ENCODE measurements around the gene BAZ1B. TPM values are rescaled to one million over a fixed set of nuclear protein-coding genes. Genes with fewer than 3 reads are reported as not detected.
"Not testable (repeated sequence)": the region's sequence is repeated elsewhere in the genome, so short reads cannot be mapped to it uniquely, and the experiment has no call there.

Gene BAZ1B
- total and polyA plus RNA-seq, 2 donors from 2014 or later, result 10.4 to 52.0 TPM

DNA sequence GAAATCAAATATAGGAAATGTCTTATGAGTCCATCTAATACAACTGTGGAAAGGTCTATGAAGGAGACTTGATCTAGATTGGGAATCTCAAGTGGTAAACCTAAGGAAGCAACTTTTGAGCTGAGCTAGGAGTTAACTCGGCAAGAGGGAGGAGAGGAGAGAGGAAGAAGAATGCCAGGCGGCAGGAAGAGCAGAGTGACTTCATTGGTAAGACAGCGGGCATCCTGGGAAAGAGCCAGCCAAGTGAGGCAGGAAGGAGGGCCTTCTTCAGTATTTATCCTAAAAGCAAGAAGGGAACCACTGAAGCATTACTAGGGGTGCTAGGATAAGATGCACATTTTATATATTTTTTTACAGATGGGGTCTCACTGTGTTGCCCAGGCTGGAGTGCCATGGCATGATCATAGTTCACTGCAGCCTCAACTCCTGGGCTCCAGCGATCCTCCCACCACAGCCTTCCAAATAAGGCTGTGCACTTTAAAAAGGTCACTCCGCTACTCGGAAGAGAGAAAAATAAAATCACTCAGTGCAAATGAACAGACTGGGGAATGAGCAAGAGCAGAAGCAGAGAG is 33.4 kb upstream of the BAZ1B start:
- intact Hi-C loops (cut with DNase I), result no loop called here
- DNase-seq, result no peak
- FAIRE-seq, result no peak
- H3K4me3 ChIP-seq (ENCODE audit: low read length in 3 of 3), result peak overlapping the region in 2 of 3 donors; percentile 13 to 81
- no peaks in the 10 kb centered on the region for H3K27me3 ChIP-seq (ENCODE audit: control insufficient read depth, insufficient read depth, low read length)
- peak overlapping the region in 1 of 2 donors; percentile 1 for H3K27ac ChIP-seq (ENCODE audit: low read depth in 2 of 2, low read length in 2 of 2)
- peaks cover 0 to 16% (median 0%) of the 10 kb centered on the region in 3 donors for H3K4me1 ChIP-seq (ENCODE audit: control insufficient read depth in 2 of 3, insufficient read depth in 2 of 3, low read depth in 1 of 3, low read length in 3 of 3)
- TF ChIP-seq CTCF (IDR thresholded peaks at IDR 0.05; ENCODE audit: borderline replicate concordance, extremely low read depth, insufficient read depth), result no peak
- H3K9ac ChIP-seq (ENCODE audit: low read length in 3 of 3), result peak overlapping the region in 1 of 3 donors; percentile 49
- H3K9me3 ChIP-seq (ENCODE audit: control insufficient read depth in 2 of 3, insufficient read depth in 1 of 3, low read length in 3 of 3), result no peaks in the 10 kb centered on the region
- H3K36me3 ChIP-seq (ENCODE audit: control insufficient read depth in 2 of 3, insufficient read depth in 3 of 3, low read length in 3 of 3), result peaks cover 2 to 10% (median 4%) of the 10 kb centered on the region in 3 donors

DNA sequence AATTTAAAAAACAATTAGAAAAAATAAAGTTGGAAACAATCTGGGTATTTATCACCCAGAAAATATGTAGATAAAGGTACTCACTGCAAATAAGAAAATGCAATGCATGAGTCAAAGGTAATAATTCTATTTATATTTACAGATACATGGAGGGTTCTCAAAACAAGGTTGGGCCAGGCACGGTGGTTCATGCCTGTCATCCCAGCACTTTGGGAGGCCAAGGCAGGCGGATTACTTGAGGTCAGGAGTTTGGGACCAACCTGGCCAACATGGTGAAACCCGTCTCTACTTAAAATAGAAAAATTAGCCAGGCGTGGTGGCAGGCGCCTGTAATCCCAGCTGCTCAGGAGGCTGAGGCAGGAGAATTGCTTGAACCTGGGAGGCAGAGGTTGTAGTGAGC is 28.0 kb upstream of the BAZ1B start:
- intact Hi-C loops (cut with DNase I), result not testable (repeated sequence)

GRCh38 chr7:73549176-73549575 is 27.1 kb upstream of the BAZ1B start:
- FAIRE-seq, result no peak
- intact Hi-C loops (cut with DNase I), result no loop called here
- peaks cover 0 to 2% (median 0%) of the 10 kb centered on the region in 3 donors for H3K4me1 ChIP-seq (ENCODE audit: control insufficient read depth in 2 of 3, insufficient read depth in 2 of 3, low read depth in 1 of 3, low read length in 3 of 3)

More for the DNA sequence above, 28.0 kb upstream of the BAZ1B start:
- H3K9me3 ChIP-seq (ENCODE audit: control insufficient read depth in 2 of 3, insufficient read depth in 1 of 3, low read length in 3 of 3); H3K4me1 ChIP-seq (ENCODE audit: control insufficient read depth in 2 of 3, insufficient read depth in 2 of 3, low read depth in 1 of 3, low read length in 3 of 3); DNase-seq; H3K4me3 ChIP-seq (ENCODE audit: low read length in 3 of 3); H3K9ac ChIP-seq (ENCODE audit: low read length in 3 of 3); H3K27me3 ChIP-seq (ENCODE audit: control insufficient read depth, insufficient read depth, low read length); H3K27ac ChIP-seq (ENCODE audit: low read depth in 2 of 2, low read length in 2 of 2); FAIRE-seq: not testable (repeated sequence)
- peaks cover 2 to 14% (median 4%) of the 10 kb centered on the region in 3 donors for H3K36me3 ChIP-seq (ENCODE audit: control insufficient read depth in 2 of 3, insufficient read depth in 3 of 3, low read length in 3 of 3)

DNA sequence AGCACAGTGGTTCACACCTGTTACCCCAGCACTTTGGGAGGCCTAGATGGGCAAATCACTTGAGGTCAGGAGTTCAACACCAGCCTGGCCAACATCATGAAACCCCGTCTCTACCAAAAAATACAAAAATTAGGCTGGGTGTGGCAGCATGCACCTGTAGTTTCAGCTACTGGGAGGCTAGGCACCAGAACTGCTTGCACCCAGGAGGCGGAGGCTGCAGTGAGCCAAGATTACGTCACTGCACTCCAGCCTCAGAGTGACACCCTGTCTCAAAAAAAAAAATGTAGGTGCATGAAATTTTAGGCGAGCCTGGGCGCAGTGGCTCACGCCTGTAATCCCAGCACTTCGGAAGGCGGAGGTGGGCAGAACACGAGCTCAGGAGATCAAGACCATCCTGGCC is 25.7 kb upstream of the BAZ1B start:
- Histone ChIP-seq H3K27me3 (ENCODE audit: control insufficient read depth, insufficient read depth, low read length) (no peaks in the 10 kb centered on the region), H3K9me3 (ENCODE audit: control insufficient read depth in 2 of 3, insufficient read depth in 1 of 3, low read length in 3 of 3) (no peaks in the 10 kb centered on the region), H3K4me3 (ENCODE audit: low read length in 3 of 3) (no peak overlapping the region), H3K9ac (ENCODE audit: low read length in 3 of 3) (no peak overlapping the region), H3K27ac (ENCODE audit: low read depth in 2 of 2, low read length in 2 of 2) (no peak overlapping the region), H3K36me3 (ENCODE audit: control insufficient read depth in 2 of 3, insufficient read depth in 3 of 3, low read length in 3 of 3) (peaks cover 2 to 14% (median 9%) of the 10 kb centered on the region in 3 donors), H3K4me1 (ENCODE audit: control insufficient read depth in 2 of 3, insufficient read depth in 2 of 3, low read depth in 1 of 3, low read length in 3 of 3) (peaks cover 0 to 2% (median 0%) of the 10 kb centered on the region in 3 donors)
- no peak for TF ChIP-seq CTCF (IDR thresholded peaks at IDR 0.05; ENCODE audit: borderline replicate concordance, extremely low read depth, insufficient read depth)
- intact Hi-C loops (cut with DNase I), result no loop called here
- FAIRE-seq, result no peak
- no peak for DNase-seq

More at GRCh38 chr7:73549176-73549575, 27.1 kb upstream of the BAZ1B start:
- no peak for TF ChIP-seq CTCF (IDR thresholded peaks at IDR 0.05; ENCODE audit: borderline replicate concordance, extremely low read depth, insufficient read depth)
- DNase-seq, result no peak
- no peaks in the 10 kb centered on the region for H3K9me3 ChIP-seq (ENCODE audit: control insufficient read depth in 2 of 3, insufficient read depth in 1 of 3, low read length in 3 of 3)
- H3K27ac ChIP-seq (ENCODE audit: low read depth in 2 of 2, low read length in 2 of 2), result no peak overlapping the region
- H3K9ac ChIP-seq (ENCODE audit: low read length in 3 of 3), result no peak overlapping the region
- peaks cover 2 to 14% (median 4%) of the 10 kb centered on the region in 3 donors for H3K36me3 ChIP-seq (ENCODE audit: control insufficient read depth in 2 of 3, insufficient read depth in 3 of 3, low read length in 3 of 3)
- H3K27me3 ChIP-seq (ENCODE audit: control insufficient read depth, insufficient read depth, low read length), result no peaks in the 10 kb centered on the region
- H3K4me3 ChIP-seq (ENCODE audit: low read length in 3 of 3), result no peak overlapping the region

Measured in kidney (tissue), 14 donors.